SK-N-SH (cell line): ENCODE data around the gene KCNQ5. TPM values are rescaled to one million over a fixed set of nuclear protein-coding genes. Genes with fewer than 3 reads are reported as not detected.

Experiments used
- CTCF ChIA-PET: fragments of 300-600, 350-600 bp; formaldehyde crosslinking; extraction: SDS; loops from one replicate; lab custom pipeline; 2021; lab: Yijun Ruan, JAX
- POLR2A ChIA-PET: fragments of 350-600 bp; sonication (Branson Sonifier 250); formaldehyde crosslinking; extraction: SDS; loops from one replicate; lab custom pipeline; 2020; ENCODE audit warnings: antibody characterized with exemption, inconsistent platforms; lab: Yijun Ruan, JAX
- DNase-seq: peaks from one replicate; pipeline ENCODE4 v3.0.0; 2012
- H2AFZ ChIP-seq: fragments of 200-600 bp; sonication (generic); 2 replicates; pipeline ENCODE4 v1.8.1; 2016; ENCODE audit warnings: antibody characterized with exemption, mild to moderate bottlenecking, low read depth
- H3F3A ChIP-seq: fragments of 200-600 bp; sonication (generic); replicated peaks from 2 replicates; pipeline ENCODE3; 2016; ENCODE audit warnings: antibody characterized with exemption, mild to moderate bottlenecking; ENCODE audit not compliant: insufficient read depth
- H3K27ac ChIP-seq, 2 experiments: fragments of 200-500 bp in 1 of 2; fragments of 200-600 bp in 1 of 2; sonication (Bioruptor generic) in 1 of 2; sonication (generic), shearing (Covaris generic) in 1 of 2; 2 replicates each; pipeline versions ENCODE4 v1.5.1 to v1.6.1; 2014 to 2016; ENCODE audit warnings: low read depth in 2 of 2, inconsistent platforms in 1 of 2, low read length in 1 of 2, mild to moderate bottlenecking in 1 of 2, mixed read lengths in 1 of 2
- H3K27me3 ChIP-seq: fragments of 200-600 bp; sonication (generic), shearing (Covaris generic); 2 replicates; pipeline ENCODE4 v1.6.1; 2016; ENCODE audit warnings: mixed run types; ENCODE audit not compliant: insufficient read depth
- H3K36me3 ChIP-seq, 2 experiments: fragments of 200-500 bp in 1 of 2; fragments of 200-600 bp in 1 of 2; sonication (Bioruptor generic) in 1 of 2; sonication (generic) in 1 of 2; replicated peaks in 1 of 2; 2 replicates each; pipeline versions ENCODE3 to v1.5.1; 2014 to 2016; ENCODE audit warnings: low read length in 1 of 2, mild to moderate bottlenecking in 1 of 2; ENCODE audit not compliant: insufficient read depth in 2 of 2, control insufficient read depth in 1 of 2
- H3K4me1 ChIP-seq, 2 experiments: fragments of 200-500 bp in 1 of 2; fragments of 200-600 bp in 1 of 2; sonication (Bioruptor generic) in 1 of 2; sonication (generic), shearing (Covaris generic) in 1 of 2; 2 replicates each; pipeline versions ENCODE4 v1.5.1 to v1.6.1; 2014 to 2016; ENCODE audit warnings: low read depth in 1 of 2, low read length in 1 of 2, mixed run types in 1 of 2; ENCODE audit not compliant: insufficient read depth in 2 of 2, control insufficient read depth in 1 of 2
- H3K4me2 ChIP-seq: fragments of 200-600 bp; sonication (generic), shearing (Covaris generic); 2 replicates; pipeline ENCODE4 v1.6.1; 2017; ENCODE audit warnings: mixed run types
- H3K4me3 ChIP-seq, 2 experiments: fragments of 200-500 bp in 1 of 2; fragments of 200-600 bp in 1 of 2; sonication (Bioruptor generic) in 1 of 2; sonication (generic), shearing (Covaris generic) in 1 of 2; 2 replicates each; pipeline versions ENCODE4 v1.5.1 to v1.8.1; 2014 to 2016; ENCODE audit warnings: low read depth in 2 of 2, inconsistent platforms in 1 of 2, low read length in 1 of 2, mild to moderate bottlenecking in 1 of 2, mixed read lengths in 1 of 2, moderate library complexity in 1 of 2
- H3K79me2 ChIP-seq: fragments of 200-600 bp; sonication (generic); 2 replicates; pipeline ENCODE4 v1.8.1; 2017; ENCODE audit warnings: mild to moderate bottlenecking; ENCODE audit not compliant: insufficient read depth
- H3K9ac ChIP-seq: fragments of 200-600 bp; sonication (generic); 2 replicates; pipeline ENCODE4 v1.6.1; 2017; ENCODE audit warnings: mixed run types
- H3K9me2 ChIP-seq: fragments of 200-600 bp; sonication (generic); 2 replicates; pipeline ENCODE4 v1.6.1; 2017; ENCODE audit warnings: mixed run types
- H3K9me3 ChIP-seq: fragments of 200-600 bp; sonication (generic); 2 replicates; pipeline ENCODE4 v1.6.1; 2017; ENCODE audit warnings: mixed run types, mild to moderate bottlenecking, moderate library complexity
- H4K20me1 ChIP-seq: fragments of 200-600 bp; sonication (generic); 2 replicates; pipeline ENCODE4 v1.6.1; 2017; ENCODE audit warnings: mild to moderate bottlenecking, mixed run types; ENCODE audit not compliant: insufficient read depth
- CTCF ChIP-seq: fragments of 200-600 bp; sonication (generic); IDR thresholded peaks from 2 replicates; pipeline ENCODE4 v1.6.1; 2017; ENCODE audit warnings: antibody characterized with exemption, mild to moderate bottlenecking, moderate library complexity
- FOSL2 ChIP-seq: IDR thresholded peaks from 2 replicates; pipeline ENCODE4 v1.4.0; 2012; ENCODE audit warnings: low read depth, mild to moderate bottlenecking, moderate library complexity, borderline replicate concordance
- FOXJ3 ChIP-seq: sonication (generic); formaldehyde crosslinking; IDR thresholded peaks from 2 replicates; pipeline ENCODE4 v1.5.1; 2020; ENCODE audit warnings: mild to moderate bottlenecking, missing genetic modification reagents
- GABPA ChIP-seq: IDR thresholded peaks from 2 replicates; pipeline ENCODE4 v1.4.0; 2012; ENCODE audit warnings: low read depth, mild to moderate bottlenecking
- IRF3 ChIP-seq: fragments of 150-350 bp; IDR thresholded peaks from 2 replicates; pipeline ENCODE4 v1.6.1; 2016; ENCODE audit warnings: mild to moderate bottlenecking, low read depth, low read length
- MAX ChIP-seq: IDR thresholded peaks from 2 replicates; pipeline ENCODE4 v1.4.0; 2012; ENCODE audit warnings: low read depth
- MEF2A ChIP-seq: IDR thresholded peaks from 2 replicates; pipeline ENCODE4 v1.4.0; 2012; ENCODE audit warnings: low read depth, borderline replicate concordance
- NFIC ChIP-seq: IDR thresholded peaks from 2 replicates; pipeline ENCODE4 v1.4.0; 2012; ENCODE audit warnings: borderline replicate concordance
- PBX3 ChIP-seq: IDR thresholded peaks from 2 replicates; pipeline ENCODE4; 2012
- POLR2AphosphoS5 ChIP-seq: IDR thresholded peaks from 2 replicates; pipeline ENCODE4 v1.6.1; 2012; ENCODE audit warnings: low read depth, low read length
- REST ChIP-seq: IDR thresholded peaks from 2 replicates; pipeline ENCODE4 v1.6.1; 2012; ENCODE audit warnings: mild to moderate bottlenecking, low read depth, low read length, moderate library complexity
- SIN3A ChIP-seq: IDR thresholded peaks from 2 replicates; pipeline ENCODE4 v1.6.1; 2012; ENCODE audit warnings: low read depth, mild to moderate bottlenecking, low read length, moderate library complexity, borderline replicate concordance
- TCF12 ChIP-seq: IDR thresholded peaks from 2 replicates; pipeline ENCODE4 v1.4.0; 2012
- TEAD4 ChIP-seq: IDR thresholded peaks from 2 replicates; pipeline ENCODE4 v1.4.0; 2012; ENCODE audit warnings: mild to moderate bottlenecking, borderline replicate concordance; ENCODE audit not compliant: insufficient read depth
- ZBTB33 ChIP-seq: IDR thresholded peaks from 2 replicates; pipeline ENCODE4 v1.4.0; 2012; ENCODE audit warnings: low read depth, borderline replicate concordance
- WGBS: methylation state at CpG from one replicate; pipeline ENCODE4 v1.1.6; 2017; ENCODE audit warnings: low lambda C conversion rate; 5-methylcytosine and 5-hydroxymethylcytosine counted together
- polyA plus RNA-seq, 3 experiments: library from polyadenylated mRNA; depleted of rRNA; stranded (reverse); fragments of >200 nt; gene quantifications; 2 replicates each; pipeline ENCODE4 v1.2.3, GENCODE V29; 2012

KCNQ5 gene
- polyA plus RNA-seq, 1 of the 3 experiments (the other 2 are of a cell fraction): 3.2 TPM

GRCh38 chr6:73006146-73006545 is 384.3 kb downstream of the KCNQ5 start:
- Histone ChIP-seq H4K20me1 (no peaks in the 10 kb centered on the region), H3F3A (no peaks in the 10 kb centered on the region), H3K9me3 (no peaks in the 10 kb centered on the region), H3K4me1 (no peaks in the 10 kb centered on the region; a peak in 1 of 4 replicates), H3K36me3 (peaks cover 0 to 33% of the 10 kb centered on the region in 2 experiments), H2AFZ (no peak overlapping the region), H3K9me2 (no peaks in the 10 kb centered on the region), H3K79me2 (no peaks in the 10 kb centered on the region), H3K4me2 (no peak overlapping the region), H3K9ac (no peak overlapping the region), H3K4me3 (no peak overlapping the region), H3K27me3 (no peaks in the 10 kb centered on the region), H3K27ac (no peak overlapping the region)
- ChIA-PET CTCF (no interaction called here), POLR2A (no interaction called here)
- WGBS: 87% methylated on average over 2 of the region's 2 CpGs
- TF ChIP-seq MAX (no peak), IRF3 (no peak), FOXJ3 (CRISPR knock-in tag) (no peak), GABPA (no peak), NFIC (no peak), POLR2AphosphoS5 (no peak), FOSL2 (no peak), REST (no peak), TEAD4 (no peak), MEF2A (no peak), ZBTB33 (no peak), CTCF (no peak), SIN3A (no peak), TCF12 (no peak), PBX3 (no peak)
- DNase-seq: no peak
